HG02884 (cell line): ENCODE results near the gene SHISA7.

Source experiments
- ATAC-seq: cut with Tn5 transposase; IDR thresholded peaks from one replicate; pipeline ENCODE4 v1.9.1; 2021; ENCODE audit warnings: mild to moderate bottlenecking, moderate library complexity; ENCODE audit not compliant: unreplicated experiment

SHISA7 gene

GRCh38 chr19:55443045-55443823, at the start of gene SHISA7:
Gene SHISA7 (minus strand): TSS chr19:55443300. CDS start chr19:55442863, 437 bp downstream.
- no peak for ATAC-seq

GRCh38 chr19:55492362-55492944, 49.4 kb upstream of the SHISA7 start:
- ATAC-seq: no peak

- ATAC-seq: no peak
Measured at GRCh38 chr19:55491546-55492360, 48.7 kb upstream of the SHISA7 start.

GRCh38 chr19:55490478-55491432, 47.7 kb upstream of the SHISA7 start:
- no peak for ATAC-seq

- ATAC-seq: no peak
Measured at GRCh38 chr19:55489711-55490477, 46.8 kb upstream of the SHISA7 start.

- no peak for ATAC-seq
Measured at GRCh38 chr19:55488986-55489710, 46.0 kb upstream of the SHISA7 start.

- no peak for ATAC-seq
Measured at GRCh38 chr19:55487924-55488687, 45.0 kb upstream of the SHISA7 start, which contains the start of gene SSC5D. Gene SSC5D (plus strand): TSS chr19:55488436. CDS start chr19:55488590, 154 bp downstream.

GRCh38 chr19:55486971-55487923, 44.1 kb upstream of the SHISA7 start:
- no peak for ATAC-seq

GRCh38 chr19:55486043-55486970, 43.2 kb upstream of the SHISA7 start:
- no peak for ATAC-seq

GRCh38 chr19:55485439-55486011, 42.4 kb upstream of the SHISA7 start:
- no peak for ATAC-seq

- no peak for ATAC-seq
Measured at GRCh38 chr19:55484593-55485438, 41.7 kb upstream of the SHISA7 start, which contains the start of gene NAT14. Gene NAT14 (plus strand): TSS chr19:55485188. CDS start chr19:55485709, 521 bp downstream.

GRCh38 chr19:55483706-55484592, 40.8 kb upstream of the SHISA7 start:
- no peak for ATAC-seq

- no peak for ATAC-seq
Measured at GRCh38 chr19:55482967-55483705, 40.0 kb upstream of the SHISA7 start.
